NCI-H2196 (cell line): ENCODE results near the gene LSM12.
"Not testable (repeated sequence)": the region's sequence is repeated elsewhere in the genome, so short reads cannot be mapped to it uniquely, and the experiment has no call there.

Experiments used
- DNase-seq: peaks from one replicate; lab custom pipeline; 2025; ENCODE audit not compliant: unreplicated experiment; lab: John Stamatoyannopoulos, UW

LSM12 gene

DNA sequence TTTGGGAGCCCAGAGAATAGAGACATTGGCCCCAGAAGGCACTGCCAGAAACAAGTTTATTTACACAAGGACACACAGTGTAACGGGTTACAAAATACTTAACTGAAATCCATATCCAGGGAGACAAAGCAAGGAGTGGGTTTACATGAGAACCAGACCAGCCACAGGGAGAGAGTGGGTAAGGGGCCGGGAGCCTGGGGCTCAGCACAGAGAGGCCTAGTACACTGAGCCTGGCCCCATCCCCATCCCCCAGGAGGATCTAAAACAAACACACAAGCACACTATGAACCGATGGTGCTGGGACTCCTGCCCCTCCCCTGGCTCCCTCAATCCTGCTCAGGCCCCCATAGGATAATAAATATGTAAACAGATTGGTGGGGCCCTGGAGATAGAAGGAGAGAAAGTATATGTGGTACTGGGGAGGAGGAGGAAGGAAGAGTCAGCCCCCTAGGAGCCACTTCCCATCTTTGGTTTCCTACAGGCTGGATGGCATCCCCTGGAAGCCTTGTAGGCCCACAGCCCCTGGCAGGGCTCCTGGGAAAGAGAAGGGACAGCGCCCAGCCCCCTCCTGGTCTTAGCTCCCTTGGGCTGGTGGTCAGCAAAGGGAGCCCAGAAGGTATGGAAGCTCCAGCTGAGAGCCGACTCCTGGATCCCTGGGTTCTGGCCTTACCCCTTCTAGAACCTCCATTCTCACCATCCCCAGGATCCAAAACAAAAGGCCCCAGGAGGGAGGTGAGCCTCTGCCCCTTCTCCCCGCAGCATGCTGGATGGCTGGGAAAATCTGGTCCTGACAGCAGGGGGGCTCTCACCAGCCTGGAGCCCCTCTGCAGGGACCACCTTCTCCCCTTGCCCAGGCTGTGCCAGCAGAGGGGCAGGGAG is 10.5 kb upstream of the LSM12 start:
- no peak for DNase-seq

DNA sequence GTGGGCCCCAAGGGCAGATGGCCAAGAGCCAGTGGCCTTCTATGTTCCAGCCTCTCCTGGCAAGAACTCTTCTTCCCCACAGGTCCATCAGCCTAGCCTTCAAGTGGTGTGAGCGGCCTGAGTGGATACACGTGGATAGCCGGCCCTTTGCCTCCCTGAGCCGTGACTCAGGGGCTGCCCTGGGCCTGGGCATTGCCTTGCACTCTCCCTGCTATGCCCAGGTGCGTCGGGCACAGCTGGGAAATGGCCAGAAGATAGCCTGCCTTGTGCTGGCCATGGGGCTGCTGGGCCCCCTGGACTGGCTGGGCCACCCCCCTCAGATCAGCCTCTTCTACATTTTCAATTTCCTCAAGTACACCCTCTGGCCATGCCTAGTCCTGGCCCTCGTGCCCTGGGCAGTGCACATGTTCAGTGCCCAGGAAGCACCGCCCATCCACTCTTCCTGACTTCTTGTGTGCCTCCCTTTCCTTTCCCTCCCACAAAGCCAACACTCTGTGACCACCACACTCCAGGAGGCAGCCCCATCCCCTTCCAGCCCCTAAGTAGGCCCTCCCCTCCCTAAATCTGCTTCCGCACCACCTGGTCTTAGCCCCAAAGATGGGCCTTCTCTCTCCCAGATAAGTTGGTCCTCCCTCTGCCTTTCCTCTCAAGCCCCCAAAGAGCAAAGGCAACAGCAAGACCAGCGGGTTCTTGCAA is 9.3 kb upstream of the LSM12 start:
- DNase-seq = no peak

DNA sequence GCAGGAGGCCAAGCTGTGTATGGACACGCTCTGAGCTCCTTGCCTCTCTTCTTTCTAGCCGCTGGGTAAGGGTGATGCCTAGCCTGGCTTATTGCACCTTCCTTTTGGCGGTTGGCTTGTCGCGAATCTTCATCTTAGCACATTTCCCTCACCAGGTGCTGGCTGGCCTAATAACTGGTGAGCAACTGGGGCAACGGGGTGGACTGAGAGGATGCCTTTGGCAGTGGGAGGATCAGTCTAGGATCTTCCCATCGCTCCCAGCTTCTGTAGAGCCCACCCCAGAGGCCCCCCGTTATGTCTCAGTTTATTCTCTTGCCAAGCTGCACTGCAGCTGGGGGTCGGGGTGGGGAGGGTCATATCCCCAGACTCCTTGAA is 8.4 kb upstream of the LSM12 start:
- no peak for DNase-seq

DNA sequence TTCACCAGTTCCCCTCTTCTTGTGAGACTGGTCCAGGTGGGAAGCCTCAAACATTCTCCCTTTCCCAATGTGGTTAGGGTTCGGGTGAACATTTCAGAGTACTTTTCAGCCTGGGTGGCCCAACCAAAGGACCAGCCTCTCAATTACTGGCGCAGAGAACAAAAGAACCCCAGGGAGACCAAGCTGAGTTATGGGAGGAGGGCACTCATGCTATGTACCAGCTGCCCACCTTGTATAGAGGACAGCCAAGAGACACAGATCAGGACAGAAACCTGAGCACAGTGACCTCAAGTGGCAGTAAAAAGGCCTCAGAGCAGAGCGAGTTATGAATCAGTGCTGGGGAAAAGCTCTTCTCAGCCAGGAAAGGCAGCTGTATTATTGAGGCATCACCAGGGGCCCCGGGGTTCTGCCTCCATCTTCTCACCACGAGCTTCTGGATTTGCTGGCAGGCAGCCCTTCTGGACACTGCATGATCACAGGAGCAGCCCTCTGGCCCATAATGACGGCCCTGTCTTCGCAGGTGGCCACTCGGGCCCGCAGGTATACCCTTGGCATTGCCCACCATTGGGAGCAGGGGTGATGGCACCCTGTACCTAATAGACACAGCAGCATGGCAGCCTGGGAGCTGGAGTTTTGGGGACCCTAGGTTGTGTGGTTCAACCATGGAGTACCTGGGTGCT is 7.9 kb upstream of the LSM12 start:
- DNase-seq = peak; percentile 40

DNA sequence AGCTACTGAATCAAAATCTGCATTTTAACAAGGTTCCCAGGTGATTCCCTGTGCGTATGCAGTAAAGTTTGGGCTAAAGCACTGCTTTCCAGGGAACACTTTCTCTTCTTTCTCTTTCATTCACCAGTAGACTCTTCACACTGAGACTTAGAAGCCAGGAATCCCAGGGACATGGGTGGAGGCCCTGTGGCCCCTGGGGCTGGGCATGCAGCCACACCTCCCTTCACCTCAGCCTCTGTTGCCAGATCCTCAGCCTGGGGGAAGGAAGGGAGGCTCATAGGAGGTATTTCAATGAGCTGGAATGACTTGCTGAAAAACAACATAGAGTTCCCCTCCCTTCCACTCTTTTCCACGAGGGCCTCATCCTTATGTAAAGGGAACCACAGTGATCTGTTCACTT is 5.3 kb upstream of the LSM12 start:
- DNase-seq = no peak

DNA sequence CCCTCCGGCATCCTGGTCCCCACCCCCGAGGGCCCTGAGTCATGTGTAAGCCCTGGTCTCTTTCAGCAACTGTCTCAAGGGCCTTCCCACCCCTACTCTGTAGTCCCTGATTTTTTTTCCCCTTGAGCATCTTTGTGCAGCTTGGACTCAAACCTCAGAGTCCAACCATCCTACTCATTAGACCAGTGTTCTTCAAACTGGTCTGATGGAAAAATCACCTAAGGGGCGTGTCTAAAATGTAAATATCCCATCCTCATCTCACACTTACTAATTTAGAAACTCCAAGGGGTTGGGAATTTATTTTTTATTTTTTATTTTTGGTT is 4.7 kb upstream of the LSM12 start:
- DNase-seq = no peak

GRCh38 chr17:44070455-44071197 is 4.2 kb upstream of the LSM12 start, which contains the start of gene G6PC3:
Gene G6PC3 (plus strand): TSS chr17:44070735. CDS start chr17:44070966, 231 bp downstream.
- peak; percentile 97 for DNase-seq

DNA sequence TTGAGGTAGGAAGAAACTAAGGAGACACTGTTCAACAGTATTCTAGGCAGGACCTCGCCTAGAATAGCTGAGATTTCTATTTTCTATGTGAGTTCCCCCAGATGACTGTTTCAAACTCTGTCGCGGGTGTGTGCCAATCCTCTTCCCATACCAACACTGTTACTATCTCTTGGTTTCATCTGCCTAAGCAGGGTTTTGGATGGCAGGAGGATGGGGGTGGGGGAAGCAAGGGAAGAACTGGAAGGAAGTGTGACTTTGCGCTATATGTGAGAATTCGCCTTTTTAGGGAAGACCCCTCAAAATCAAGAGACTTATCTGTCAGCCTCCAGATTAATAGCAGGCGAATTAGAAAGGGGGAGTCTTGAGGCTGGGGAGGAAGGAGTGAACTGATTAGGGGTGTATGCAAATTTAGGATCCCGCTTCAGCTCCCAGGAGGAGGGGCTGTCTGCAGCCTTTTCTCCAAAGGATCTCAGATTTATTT is 3.5 kb upstream of the LSM12 start:
- peak; percentile 25 for DNase-seq

GRCh38 chr17:44067545-44067940 is 1.1 kb upstream of the LSM12 start:
- DNase-seq = no peak

DNA sequence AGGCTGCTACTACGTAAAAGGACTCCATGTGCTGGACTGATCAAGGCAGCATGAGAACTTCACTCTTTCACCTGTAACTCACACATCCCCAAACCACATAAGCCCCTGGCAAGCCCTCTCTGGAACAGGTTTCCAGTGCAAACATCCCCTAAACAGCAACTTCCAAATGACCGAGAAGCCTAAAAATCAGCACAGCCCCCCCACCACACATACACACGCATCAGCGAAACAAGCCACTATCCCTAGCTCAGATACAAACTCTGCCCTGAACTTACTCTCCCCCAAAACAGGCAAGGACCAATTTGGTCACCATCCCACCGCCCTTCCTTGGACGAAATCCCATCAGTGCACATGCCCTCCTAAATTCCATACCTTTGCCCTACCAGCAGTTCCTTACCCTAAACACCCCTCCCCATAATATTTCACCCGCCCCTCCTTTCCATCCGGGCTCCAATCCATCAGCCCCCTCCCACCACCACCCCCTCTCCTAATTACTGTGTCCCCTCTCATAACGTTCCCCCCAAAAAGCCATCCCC is 735 bp downstream of the LSM12 start:
- DNase-seq = no peak

GRCh38 chr17:44063704-44064639 is 2.5 kb downstream of the LSM12 start:
- no peak for DNase-seq

GRCh38 chr17:44062871-44063270 is 3.6 kb downstream of the LSM12 start:
- no peak for DNase-seq

DNA sequence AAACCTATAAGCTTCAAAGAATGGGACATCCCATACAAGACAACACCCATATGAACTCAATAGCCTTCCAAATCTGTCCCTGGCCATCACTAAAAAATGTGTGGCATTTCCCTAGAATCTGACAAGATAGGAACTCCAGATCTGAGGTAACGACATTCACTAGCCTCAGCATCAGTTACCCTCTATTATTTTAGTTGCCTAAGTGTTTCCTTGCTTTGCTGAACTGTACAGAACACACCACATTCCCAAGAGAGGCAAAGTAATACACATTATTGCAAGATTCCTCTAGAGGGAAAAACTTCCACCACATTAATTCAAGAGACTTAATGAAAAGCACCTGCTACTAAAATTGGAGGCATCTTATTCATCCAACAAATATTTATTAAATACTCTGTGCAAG is 5.0 kb downstream of the LSM12 start:
- DNase-seq = no peak

- DNase-seq = no peak
Observed at GRCh38 chr17:44059101-44059892, 7.2 kb downstream of the LSM12 start.

DNA sequence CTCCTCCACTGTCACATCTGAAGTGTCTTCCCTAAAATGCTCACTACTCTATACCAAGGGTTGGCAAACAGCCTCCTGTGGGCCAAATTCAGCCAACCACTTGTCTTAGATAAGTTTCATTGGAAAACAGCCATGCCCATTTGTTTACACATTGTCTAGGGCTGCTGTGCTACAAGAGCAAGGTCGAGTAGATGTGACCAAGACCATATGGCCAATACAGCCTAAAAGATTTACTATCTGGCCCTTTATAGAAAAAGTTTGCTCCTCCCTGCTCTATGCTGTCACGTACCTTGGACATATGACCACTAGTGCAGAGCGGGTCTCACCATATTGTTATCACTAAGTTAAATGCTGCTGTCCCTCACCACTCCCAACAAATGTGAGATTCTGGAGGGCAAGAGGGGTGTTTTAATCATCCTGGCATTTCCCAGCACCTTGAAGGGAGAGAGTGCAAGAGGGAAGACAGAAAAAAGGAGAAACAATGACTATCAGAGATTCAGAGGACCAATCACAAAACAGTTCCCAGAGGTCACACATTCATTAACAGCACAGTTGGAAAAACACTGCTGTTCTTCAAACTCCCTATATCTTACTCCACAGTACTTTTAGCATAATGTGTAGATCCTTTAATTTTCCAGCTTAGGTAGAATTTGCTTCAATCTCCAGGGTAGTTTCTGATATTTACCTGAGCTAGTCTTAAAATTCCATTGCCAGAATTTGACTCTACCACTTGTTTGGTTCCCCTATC is 13.2 kb downstream of the LSM12 start:
- DNase-seq = peak; percentile 74

DNA sequence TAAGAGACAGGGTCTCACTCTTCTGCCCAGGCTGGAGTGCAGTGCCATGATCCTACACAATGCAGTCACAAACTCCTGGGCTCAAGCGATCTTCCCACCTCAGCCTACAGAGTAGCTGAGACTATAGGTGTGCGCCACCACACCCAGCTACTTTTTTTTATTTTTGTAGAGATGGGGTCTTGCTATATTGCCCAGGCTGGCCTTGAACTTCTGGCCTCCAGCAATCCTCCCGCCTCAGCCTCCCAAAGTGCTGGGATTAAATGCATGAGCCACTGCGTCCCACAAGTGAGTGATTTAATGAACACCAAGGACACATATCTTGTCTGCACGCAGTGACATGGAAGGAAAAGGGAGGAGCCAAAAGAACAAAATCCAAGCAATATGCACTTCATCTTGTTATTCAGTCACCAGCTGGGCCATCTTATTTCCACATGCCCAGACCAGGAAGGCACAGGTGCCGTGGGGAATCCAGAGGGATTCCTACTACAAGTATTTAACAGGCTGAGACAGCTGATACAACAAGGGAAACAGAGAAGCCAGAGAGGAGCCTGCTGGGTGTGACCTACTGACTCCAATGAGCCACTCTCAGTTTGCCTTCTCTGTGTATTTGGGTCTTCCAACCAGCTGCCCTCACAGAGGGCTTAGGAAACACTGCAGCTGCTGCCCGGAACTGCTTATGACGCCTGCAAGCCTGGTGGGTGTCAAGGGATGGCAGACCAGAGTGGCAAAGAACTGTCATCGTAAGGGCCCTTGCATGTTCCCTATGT is 17.0 kb downstream of the LSM12 start:
- DNase-seq = no peak

DNA sequence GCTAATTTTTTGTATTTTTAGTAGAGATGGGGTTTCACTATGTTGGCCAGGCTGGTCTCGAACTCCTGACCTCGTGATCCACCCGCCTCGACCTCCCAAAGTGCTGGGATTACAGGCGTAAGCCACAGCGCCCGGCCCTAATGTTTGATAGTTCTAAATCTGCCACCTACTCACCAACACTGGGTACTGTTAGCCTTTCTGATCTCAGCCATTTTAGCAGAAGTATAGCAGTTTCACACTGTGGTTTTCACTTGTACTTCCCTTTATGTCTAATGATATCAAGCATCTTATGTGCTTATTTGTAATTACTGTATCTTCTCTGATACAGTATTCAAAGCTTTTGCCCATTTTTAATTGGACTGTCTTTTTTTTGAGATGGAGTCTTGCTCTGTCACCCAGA is 19.6 kb downstream of the LSM12 start:
- not testable (repeated sequence) for DNase-seq

- no peak for DNase-seq
Observed at GRCh38 chr17:44045486-44045885, 21.0 kb downstream of the LSM12 start.
